Small intestine (tissue), 7 donors: ENCODE measurements around the gene MAP3K20. TPM values are rescaled to one million over a fixed set of nuclear protein-coding genes. Genes with fewer than 3 reads are reported as not detected.
"Not testable (repeated sequence)": the region's sequence is repeated elsewhere in the genome, so short reads cannot be mapped to it uniquely, and the experiment has no call there.

Experiments used
- DNase-seq, 2 donors: peaks; one replicate each; pipeline versions ENCODE4 v3.0.0 to v3.0.0-alpha.2; 2013
- FAIRE-seq: peaks from 2 replicates; lab custom pipeline; 2012; peaks lifted over from hg19 to GRCh38; lab: Jason Lieb, UNC
- H3K27ac ChIP-seq, 3 donors: one replicate each; pipeline ENCODE4 v1.5.1; 2013; ENCODE audit warnings: low read length in 2 of 3, mild to moderate bottlenecking in 2 of 3, control low read depth in 1 of 3, inconsistent platforms in 1 of 3, low read depth in 1 of 3, moderate library complexity in 1 of 3
- H3K27me3 ChIP-seq, 3 donors: one replicate each; pipeline ENCODE4 v1.6.1; 2013; ENCODE audit warnings: low read length in 3 of 3, inconsistent platforms in 1 of 3; ENCODE audit not compliant: control insufficient read depth in 3 of 3, insufficient read depth in 3 of 3
- H3K36me3 ChIP-seq, 3 donors: one replicate each; pipeline ENCODE4 v1.6.1; 2013; ENCODE audit warnings: low read length in 3 of 3, inconsistent platforms in 1 of 3, low read depth in 1 of 3, mild to moderate bottlenecking in 1 of 3, moderate library complexity in 1 of 3; ENCODE audit not compliant: control insufficient read depth in 3 of 3, insufficient read depth in 2 of 3
- H3K4me1 ChIP-seq, 3 donors: one replicate each; pipeline ENCODE4 v1.6.1; 2013; ENCODE audit warnings: low read length in 2 of 3, inconsistent platforms in 1 of 3, low read depth in 1 of 3, mild to moderate bottlenecking in 1 of 3, moderate library complexity in 1 of 3; ENCODE audit not compliant: control insufficient read depth in 3 of 3, insufficient read depth in 2 of 3
- H3K4me3 ChIP-seq, 3 donors: one replicate each; pipeline ENCODE4 v1.5.1; 2013; ENCODE audit warnings: low read length in 3 of 3, control low read depth in 1 of 3, inconsistent platforms in 1 of 3, low read depth in 1 of 3, mild to moderate bottlenecking in 1 of 3, moderate library complexity in 1 of 3
- H3K9me3 ChIP-seq, 2 donors: one replicate each; pipeline ENCODE4 v1.6.1; 2013; ENCODE audit warnings: low read depth in 1 of 2, low read length in 1 of 2; ENCODE audit not compliant: control insufficient read depth in 2 of 2, insufficient read depth in 1 of 2
- WGBS, 3 donors: extraction: QIAGEN DNeasy Blood & Tissue Kit; methylation state at CpG; one replicate each; pipeline ENCODE4 v1.1.7; 2013; 5-methylcytosine and 5-hydroxymethylcytosine counted together
- polyA plus RNA-seq, 4 donors: library from polyadenylated mRNA; stranded (reverse) in 3 of 4; unstranded in 1 of 4; fragments of 200-250 nt in 3 of 4; fragments of 120-200 nt in 1 of 4; gene quantifications; one replicate each; pipeline versions ENCODE4 v1.2.1 to v1.2.3, GENCODE V29; 2013
- donor health status: healthy with polysubstance abuse.
- donor health status: control.
- donor health status: control.
- donor health status: Bipolar disorder and iron deficiency.
- donor health status: healthy.

The MAP3K20 gene
- polyA plus RNA-seq, 4 donors, result 2.0 to 24.5 (median 13.5) TPM

DNA sequence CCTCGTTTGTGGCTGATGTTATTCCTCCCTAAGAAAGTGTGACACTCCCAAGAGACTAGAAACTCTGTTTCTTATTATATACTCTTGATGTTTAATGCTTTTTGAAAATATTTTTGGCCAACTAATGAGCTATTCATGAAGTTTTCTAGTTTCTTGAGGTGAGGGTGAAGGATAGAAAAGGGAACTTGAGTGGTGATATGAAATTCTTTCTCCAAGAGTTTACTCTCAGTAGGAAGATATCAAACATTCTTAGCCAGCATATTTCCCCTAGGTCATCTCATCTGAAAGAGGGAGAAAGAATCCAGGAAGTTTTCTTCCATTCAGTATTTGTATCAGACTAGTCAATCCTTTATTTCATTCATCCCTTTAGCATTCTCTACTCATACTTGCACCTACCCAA, 95.7 kb downstream of the MAP3K20 start:
- H3K4me1 ChIP-seq, result peaks cover 0 to 3% (median 2%) of the 10 kb centered on the region in 3 donors
- no peaks in the 10 kb centered on the region for H3K36me3 ChIP-seq
- H3K4me3 ChIP-seq, result no peak overlapping the region
- H3K9me3 ChIP-seq, result no peaks in the 10 kb centered on the region
- H3K27ac ChIP-seq, result no peak overlapping the region
- FAIRE-seq (no peak), DNase-seq (no peak)
- no peaks in the 10 kb centered on the region for H3K27me3 ChIP-seq
- WGBS, 3 donors, result 59 to 81% (median 68%) methylated on average over 1 of the region's 1 CpG

DNA sequence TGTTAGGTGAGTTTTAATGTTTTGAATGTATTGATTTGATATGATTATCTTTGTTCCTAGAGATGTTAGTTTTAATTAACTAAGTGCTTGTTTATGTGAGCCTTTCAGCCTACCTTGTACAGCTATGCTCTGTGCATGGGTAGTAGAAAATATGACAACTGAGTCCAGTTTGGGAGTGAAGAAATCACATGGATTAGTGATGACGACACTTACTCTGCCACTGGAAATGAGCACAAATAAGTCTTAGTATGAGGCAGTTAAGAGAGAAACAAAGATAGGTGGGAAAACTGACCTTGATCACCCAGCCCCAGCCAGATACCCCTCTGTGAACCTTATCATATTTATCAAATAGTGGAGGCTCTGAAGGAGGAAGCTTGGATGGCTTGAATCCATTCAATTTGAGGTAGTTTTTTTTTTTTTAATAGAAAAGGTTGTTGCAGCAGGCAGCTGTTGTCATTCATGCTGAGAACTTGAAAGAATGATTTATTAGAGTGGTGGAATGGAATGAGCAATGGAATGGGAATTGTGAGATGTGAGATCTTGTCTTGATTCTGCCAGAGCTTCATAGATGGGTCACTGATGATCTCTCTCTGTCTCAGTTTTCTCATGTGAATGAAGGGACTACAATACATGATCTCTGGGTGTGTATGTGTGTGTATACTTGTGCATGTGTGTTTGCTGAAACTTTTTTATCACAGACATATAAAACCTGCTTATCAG, 96.4 kb downstream of the MAP3K20 start:
- no peak overlapping the region for H3K27ac ChIP-seq
- no peaks in the 10 kb centered on the region for H3K36me3 ChIP-seq
- DNase-seq, result no peak
- peaks cover 0 to 3% (median 2%) of the 10 kb centered on the region in 3 donors for H3K4me1 ChIP-seq
- no peak for FAIRE-seq
- no peaks in the 10 kb centered on the region for H3K27me3 ChIP-seq
- 84 to 89% (median 88%) methylated on average over 1 of the region's 1 CpG for WGBS, 3 donors
- no peaks in the 10 kb centered on the region for H3K9me3 ChIP-seq
- no peak overlapping the region for H3K4me3 ChIP-seq

DNA sequence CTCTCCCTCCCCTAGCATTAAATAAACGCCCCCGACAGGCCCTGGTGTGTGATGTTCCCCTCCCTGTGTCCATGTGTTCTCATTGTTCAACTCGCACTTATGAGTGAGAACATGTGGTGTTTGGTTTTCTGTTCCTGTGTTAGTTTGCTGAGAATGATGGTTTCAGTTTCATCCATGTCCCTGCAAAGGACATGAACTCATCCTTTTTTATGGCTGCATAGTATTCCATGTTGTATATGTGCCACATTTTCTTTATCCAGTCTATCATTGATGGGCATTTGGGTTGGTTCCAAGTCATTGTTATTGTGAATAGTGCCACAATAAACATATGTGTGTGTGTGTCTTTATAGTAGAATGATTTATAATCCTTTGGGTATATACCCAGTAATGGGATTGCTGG, 98.7 kb downstream of the MAP3K20 start:
- not testable (repeated sequence) for H3K4me1 ChIP-seq, H3K27ac ChIP-seq, H3K36me3 ChIP-seq, FAIRE-seq, H3K27me3 ChIP-seq, H3K4me3 ChIP-seq, DNase-seq, H3K9me3 ChIP-seq
- WGBS, 3 donors, result 95 to 98% (median 97%) methylated on average over 3 of the region's 3 CpGs

DNA sequence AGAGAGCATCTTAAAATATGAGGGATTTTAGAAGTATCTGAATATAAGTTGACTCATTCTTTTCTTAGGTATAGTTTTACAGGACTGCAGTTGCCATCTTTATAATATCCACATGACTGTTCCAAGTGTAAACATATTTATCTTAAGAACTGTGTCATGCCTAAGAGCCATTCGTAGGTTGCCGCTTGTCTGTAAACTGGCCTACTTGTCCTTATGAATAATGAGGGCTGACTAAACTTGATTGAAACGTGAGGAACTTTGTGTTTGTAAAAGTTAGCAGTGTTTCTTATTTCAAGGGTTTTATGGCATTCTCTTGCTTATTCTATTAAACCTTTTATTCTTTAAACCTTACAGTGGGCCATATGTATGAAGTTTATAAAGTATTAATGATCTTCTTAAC, 99.6 kb downstream of the MAP3K20 start:
- H3K36me3 ChIP-seq, result no peaks in the 10 kb centered on the region
- peaks cover 0 to 3% (median 2%) of the 10 kb centered on the region in 3 donors for H3K4me1 ChIP-seq
- WGBS, 3 donors, result 65% methylated on average over 3 of the region's 3 CpGs
- H3K4me3 ChIP-seq, result no peak overlapping the region
- FAIRE-seq (no peak), DNase-seq (peak in 1 of 2 donors; percentile 16)
- no peaks in the 10 kb centered on the region for H3K27me3 ChIP-seq
- H3K9me3 ChIP-seq, result no peaks in the 10 kb centered on the region
- no peak overlapping the region for H3K27ac ChIP-seq

GRCh38 chr2:173181982-173182381, 106.3 kb downstream of the MAP3K20 start:
- DNase-seq, result no peak
- peaks cover 0 to 6% (median 0%) of the 10 kb centered on the region in 3 donors for H3K36me3 ChIP-seq
- no peak overlapping the region for H3K4me3 ChIP-seq
- peaks cover 0 to 3% of the 10 kb centered on the region in 2 donors for H3K9me3 ChIP-seq
- no peak overlapping the region for H3K27ac ChIP-seq
- WGBS, 3 donors, result 92 to 100% (median 94%) methylated on average over 2 of the region's 2 CpGs
- FAIRE-seq, result no peak
- H3K4me1 ChIP-seq, result no peaks in the 10 kb centered on the region
- no peaks in the 10 kb centered on the region for H3K27me3 ChIP-seq

DNA sequence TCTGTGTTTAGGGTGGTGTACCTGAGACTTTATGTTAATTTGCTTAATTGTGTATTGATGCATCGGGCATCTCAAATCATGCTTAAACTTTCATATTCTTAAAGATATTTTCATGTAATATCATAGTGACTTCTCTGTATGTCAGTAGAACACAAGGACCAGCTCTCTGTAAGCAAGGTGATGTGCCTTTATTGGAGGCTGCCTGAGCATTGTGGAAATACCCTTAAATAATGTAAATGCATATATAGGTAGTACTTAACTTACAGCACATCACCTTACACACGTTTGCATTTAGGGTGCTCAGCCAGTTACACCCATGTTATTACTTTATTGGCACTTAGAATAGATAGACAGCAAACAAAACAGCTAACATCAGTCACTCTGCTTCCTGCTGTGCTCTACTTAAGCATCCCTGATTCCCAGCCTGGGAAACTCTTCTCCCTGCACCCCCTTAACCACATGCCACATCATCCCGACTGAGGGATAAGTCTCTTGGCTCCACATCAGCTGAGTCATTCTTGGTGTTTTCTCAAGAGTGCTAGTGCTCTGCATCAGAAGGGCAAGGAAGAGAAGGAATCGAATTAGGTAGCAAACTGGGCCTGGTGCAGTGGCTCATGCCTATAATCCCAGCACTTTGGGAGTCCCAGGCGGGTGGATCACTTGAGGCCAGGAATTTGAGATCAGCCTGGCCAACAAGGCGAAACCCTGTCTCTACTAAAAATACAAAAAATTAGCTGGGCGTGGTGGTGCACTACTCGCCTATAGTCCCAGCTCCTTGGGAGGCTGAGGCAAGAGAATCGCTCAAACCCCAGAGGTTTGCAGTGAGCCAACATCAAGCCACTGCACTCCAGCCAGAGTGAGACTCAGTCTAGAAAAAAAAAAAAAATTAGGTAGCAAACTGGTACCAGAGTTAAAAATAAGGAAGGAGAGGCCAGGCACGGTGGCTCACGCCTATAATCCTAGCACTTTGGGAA, 108.7 kb downstream of the MAP3K20 start:
- H3K4me3 ChIP-seq, result no peak overlapping the region
- 80 to 88% (median 85%) methylated on average over 11 of the region's 11 CpGs for WGBS, 3 donors
- peaks cover 0 to 3% of the 10 kb centered on the region in 2 donors for H3K9me3 ChIP-seq
- H3K27me3 ChIP-seq, result no peaks in the 10 kb centered on the region
- no peak overlapping the region for H3K27ac ChIP-seq
- H3K4me1 ChIP-seq, result peaks cover 0 to 3% (median 2%) of the 10 kb centered on the region in 3 donors
- FAIRE-seq (no peak), DNase-seq (no peak)
- H3K36me3 ChIP-seq, result peaks cover 0 to 6% (median 0%) of the 10 kb centered on the region in 3 donors

DNA sequence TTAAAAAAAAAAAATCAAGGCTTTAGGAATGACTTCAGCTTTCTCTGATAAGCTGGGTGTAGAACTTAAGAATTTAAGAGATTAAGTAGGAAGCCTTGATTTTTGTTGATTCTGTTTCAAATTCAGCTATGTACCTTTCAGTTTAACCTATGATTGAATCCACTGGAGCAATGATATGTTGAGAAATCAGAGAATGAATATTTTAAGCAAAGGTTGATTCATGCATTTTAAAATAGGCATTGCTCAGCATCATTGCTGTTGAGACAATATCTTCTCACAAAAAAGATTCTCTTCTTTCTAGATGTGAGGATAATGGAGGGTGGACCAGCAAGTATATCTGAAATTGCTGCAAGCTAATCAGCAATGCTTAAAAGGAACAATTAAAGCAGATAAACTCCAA, 109.8 kb downstream of the MAP3K20 start:
- Histone ChIP-seq H3K4me1 (peaks cover 0 to 3% (median 2%) of the 10 kb centered on the region in 3 donors), H3K4me3 (no peak overlapping the region), H3K36me3 (peaks cover 0 to 6% (median 0%) of the 10 kb centered on the region in 3 donors), H3K9me3 (peaks cover 0 to 3% of the 10 kb centered on the region in 2 donors), H3K27ac (no peak overlapping the region), H3K27me3 (no peaks in the 10 kb centered on the region)
- DNase-seq (no peak), FAIRE-seq (no peak)

- Histone ChIP-seq H3K4me1 (peaks cover 0 to 3% (median 2%) of the 10 kb centered on the region in 3 donors), H3K27me3 (no peaks in the 10 kb centered on the region), H3K9me3 (no peaks in the 10 kb centered on the region), H3K36me3 (peaks cover 0 to 9% (median 3%) of the 10 kb centered on the region in 3 donors), H3K27ac (no peak overlapping the region), H3K4me3 (no peak overlapping the region)
- FAIRE-seq, result no peak
- 67 to 76% (median 75%) methylated on average over 6 of the region's 6 CpGs for WGBS, 3 donors
- DNase-seq, result no peak
Measured at GRCh38 chr2:173187941-173188788, 112.5 kb downstream of the MAP3K20 start.
